Caki2 (cell line): ENCODE measurements around the gene TRIM58. TPM values are rescaled to one million over a fixed set of nuclear protein-coding genes. Genes with fewer than 3 reads are reported as not detected.

Experiments used
- DNase-seq: peaks from one replicate; pipeline ENCODE4 v3.0.0-alpha.2; 2015; ENCODE audit warnings: low read depth
- in situ Hi-C: cut with HindIII; loops from 2 replicates; pipeline ENCODE4 v1.10.0; 2016; ENCODE audit warnings: low sequenced_read_pairs, low pct_unique_long_range_greater_than_20kb, mixed read lengths
- total RNA-seq: library from RNA; depleted of rRNA; stranded (reverse); fragments of >200 nt; shearing (Covaris generic); gene quantifications from 2 replicates; pipeline ENCODE4 v1.2.3, GENCODE V29; 2014; ENCODE audit warnings: low replicate concordance

The TRIM58 gene
- total RNA-seq, 1 experiment from 2014 or later, result not detected

DNA sequence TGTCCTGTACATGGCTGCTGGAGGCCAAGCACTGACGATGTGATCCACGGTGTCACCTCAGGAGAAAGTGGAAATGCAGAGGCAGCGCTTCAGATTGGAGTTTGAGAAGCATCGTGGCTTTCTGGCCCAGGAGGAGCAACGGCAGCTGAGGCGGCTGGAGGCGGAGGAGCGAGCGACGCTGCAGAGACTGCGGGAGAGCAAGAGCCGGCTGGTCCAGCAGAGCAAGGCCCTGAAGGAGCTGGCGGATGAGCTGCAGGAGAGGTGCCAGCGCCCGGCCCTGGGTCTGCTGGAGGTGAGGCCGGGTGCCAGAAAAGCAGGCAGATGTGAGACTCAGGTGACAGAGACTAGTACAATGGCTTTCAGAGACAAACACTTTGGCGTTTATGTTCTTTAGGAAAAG is 7.7 kb downstream of the TRIM58 start:
- no peak for DNase-seq
- in situ Hi-C loops, result no loop called here

DNA sequence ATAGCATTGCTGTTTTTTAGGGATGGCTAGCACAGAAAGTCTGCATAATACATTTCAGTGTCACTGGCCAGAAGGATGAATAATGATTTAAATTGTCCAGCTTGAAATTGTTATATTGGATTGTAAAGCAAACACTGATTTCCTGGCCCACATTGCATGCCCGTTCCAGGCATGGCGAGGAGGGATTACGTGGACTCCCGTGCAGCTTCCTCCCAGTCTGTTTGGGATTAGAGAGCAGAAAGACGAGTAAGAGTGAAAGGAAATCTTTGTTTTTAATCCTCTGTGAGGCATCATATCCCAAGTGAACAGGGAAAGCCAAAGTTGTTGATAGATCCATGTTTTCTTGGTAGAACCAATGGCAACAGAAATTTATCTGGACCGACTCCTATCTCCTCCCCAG is 8.4 kb downstream of the TRIM58 start:
- DNase-seq, result no peak

GRCh38 chr1:247883346-247883745 is 26.4 kb downstream of the TRIM58 start:
- in situ Hi-C loops, result no loop called here
- no peak for DNase-seq

More for the DNA sequence above, 8.4 kb downstream of the TRIM58 start:
- in situ Hi-C loops, result no loop called here

GRCh38 chr1:247884797-247885413 is 27.9 kb downstream of the TRIM58 start:
- DNase-seq, result no peak
- in situ Hi-C loops, result no loop called here

- no peak for DNase-seq
- in situ Hi-C loops, result no loop called here
Observed at GRCh38 chr1:247895163-247895637, 38.2 kb downstream of the TRIM58 start, which contains the start of gene OR2W3. Gene OR2W3, plus strand, starts transcription at chr1:247895587. Its CDS starts 0 bp downstream, at chr1:247895587.

GRCh38 chr1:247895976-247896375 is 39.0 kb downstream of the TRIM58 start:
- in situ Hi-C loops, result no loop called here
- DNase-seq, result no peak

DNA sequence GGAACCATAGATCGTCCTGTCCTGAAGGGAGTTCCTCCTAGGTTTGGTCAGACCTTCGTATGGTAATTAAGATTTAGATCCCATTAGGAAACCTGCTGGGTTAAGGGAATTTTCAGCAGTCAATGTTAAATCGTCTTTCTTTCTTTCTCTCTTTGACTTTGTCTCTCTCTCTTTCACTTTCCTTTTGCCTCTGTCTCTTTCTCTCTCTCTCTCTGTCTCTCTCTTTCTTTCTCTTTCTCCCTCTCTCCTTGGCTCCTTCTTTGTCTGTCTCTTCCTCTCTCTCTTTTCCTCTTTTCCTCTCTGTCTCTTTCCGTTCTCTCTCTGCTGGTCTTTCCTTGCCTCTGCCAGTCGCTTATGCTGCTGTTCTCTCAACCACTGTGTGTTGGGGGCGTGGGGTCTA is 47.1 kb downstream of the TRIM58 start:
- in situ Hi-C loops, result no loop called here
- no peak for DNase-seq

- in situ Hi-C loops, result no loop called here
- DNase-seq, result no peak
Observed at GRCh38 chr1:247905181-247905580, 48.2 kb downstream of the TRIM58 start.

- no peak for DNase-seq
- in situ Hi-C loops, result no loop called here
Observed at GRCh38 chr1:247905910-247906503, 49.0 kb downstream of the TRIM58 start.

GRCh38 chr1:247906504-247907047 is 49.6 kb downstream of the TRIM58 start:
- in situ Hi-C loops, result no loop called here
- DNase-seq, result peak; percentile 8

DNA sequence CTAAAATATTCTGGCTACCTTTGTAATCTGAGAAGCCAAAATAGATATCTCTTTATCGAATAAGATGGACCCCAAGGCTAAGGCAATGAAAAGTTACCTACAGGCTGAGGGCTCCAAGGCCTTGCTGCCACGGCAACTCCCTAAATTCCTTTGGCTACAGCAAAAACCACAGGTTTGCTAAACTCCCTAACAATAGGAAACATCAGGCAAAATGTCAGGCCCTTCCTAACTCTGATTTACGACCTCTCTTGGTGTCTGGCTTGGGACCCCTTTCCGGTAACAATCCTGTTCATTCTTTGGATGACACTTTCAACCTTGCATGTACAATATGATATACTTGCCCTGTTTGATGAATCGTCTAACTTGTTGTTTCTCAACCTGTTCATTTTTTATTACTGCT is 51.8 kb downstream of the TRIM58 start:
- in situ Hi-C loops, result no loop called here
- DNase-seq, result no peak

DNA sequence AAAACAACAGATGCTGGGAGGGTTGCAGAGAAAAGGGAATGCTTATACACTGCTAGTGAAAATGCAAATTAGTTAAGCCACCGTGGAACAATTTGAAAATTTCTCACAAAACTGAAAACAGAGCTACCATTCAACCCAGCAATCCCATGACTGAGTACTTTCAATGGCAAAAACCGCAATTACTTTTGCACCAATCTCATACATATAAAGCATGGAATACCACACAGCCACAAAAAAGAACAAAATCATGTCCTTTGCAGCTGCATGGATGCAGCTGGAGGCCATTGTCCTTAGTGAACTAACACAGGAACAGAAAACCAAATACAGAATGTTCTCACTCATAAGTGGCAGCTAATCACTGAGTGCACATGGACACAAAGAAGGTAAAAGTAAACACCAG is 56.8 kb downstream of the TRIM58 start:
- no peak for DNase-seq
- in situ Hi-C loops, result no loop called here

DNA sequence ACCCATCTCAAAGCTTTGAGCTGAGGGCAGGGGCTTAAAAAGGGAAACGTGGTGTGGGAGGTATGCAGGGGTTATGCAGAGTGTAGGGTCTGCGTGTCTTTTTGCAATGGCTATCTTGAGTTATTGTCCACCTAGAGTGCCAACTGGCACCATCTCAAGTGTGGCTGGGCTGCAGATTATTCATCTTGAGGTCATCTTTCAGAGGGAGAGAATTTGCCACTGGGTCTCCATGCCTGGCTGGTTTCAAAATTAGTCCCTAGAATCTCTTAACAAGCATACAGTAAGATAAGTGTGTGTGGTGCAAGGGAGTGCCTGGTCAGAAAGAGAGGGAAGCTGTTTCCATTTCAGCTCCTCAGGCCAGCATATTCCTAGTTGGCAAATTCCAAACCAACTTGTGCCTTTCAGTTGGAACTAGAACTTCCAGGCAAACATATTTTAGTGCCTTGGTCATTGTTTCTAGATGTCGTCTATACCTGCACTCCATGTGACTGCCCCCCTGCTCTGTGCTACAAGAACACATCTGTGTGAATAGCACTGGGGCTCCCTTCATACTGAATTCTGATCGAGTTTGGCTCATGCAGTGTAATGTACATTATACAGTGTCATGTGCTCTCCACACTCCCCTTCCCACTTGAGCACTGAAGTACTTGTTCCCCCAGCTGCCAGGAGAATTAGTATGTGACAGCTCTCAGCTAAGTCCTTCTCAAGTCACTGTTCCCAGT is 58.1 kb downstream of the TRIM58 start:
- no peak for DNase-seq
- in situ Hi-C loops, result no loop called here

DNA sequence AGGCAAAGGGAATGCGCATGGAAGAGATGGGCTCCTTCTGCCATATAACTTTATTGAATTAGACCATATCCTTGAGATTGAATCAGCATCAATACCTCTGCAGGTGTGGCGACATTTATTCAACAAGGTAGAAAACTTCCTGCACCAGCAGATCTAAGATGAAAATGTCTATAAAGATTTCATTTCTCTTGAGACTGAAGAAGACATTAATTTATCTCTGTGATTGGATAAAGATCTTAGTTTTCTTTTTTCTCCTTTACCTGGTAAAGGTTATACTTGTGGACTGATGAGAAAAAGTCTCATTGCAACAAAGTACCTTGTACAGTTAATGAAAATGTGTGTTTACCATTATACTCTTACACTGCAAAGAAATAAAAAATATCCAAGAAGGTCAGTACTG is 63.0 kb downstream of the TRIM58 start, which contains the start of gene OR2T8:
Gene OR2T8, plus strand, starts transcription at position 301 of the 400 bp plus-strand sequence. CDS start 766 bp downstream, outside the sequence.
- in situ Hi-C loops, result no loop called here
- DNase-seq, result no peak

GRCh38 chr1:247923941-247924340 is 67.0 kb downstream of the TRIM58 start:
- DNase-seq, result no peak

GRCh38 chr1:247924868-247925267 is 67.9 kb downstream of the TRIM58 start, which contains the start of gene OR2AJ1:
Gene OR2AJ1, plus strand, starts transcription at chr1:247924889. Its CDS starts 8,880 bp downstream, at chr1:247933769.
- in situ Hi-C loops, result no loop called here
- no peak for DNase-seq

More at GRCh38 chr1:247923941-247924340, 67.0 kb downstream of the TRIM58 start:
- in situ Hi-C loops, result no loop called here
